Esophagus squamous epithelium (tissue), 4 donors: ENCODE results near the gene SKAP1.

Source experiments
- POLR2A ChIP-seq, 4 donors: fragments of 450-650 bp; IDR thresholded peaks; one replicate each; pipeline ENCODE4 v1.6.1; 2017; ENCODE audit warnings: antibody characterized with exemption in 4 of 4, mild to moderate bottlenecking in 4 of 4, moderate library complexity in 3 of 4
- TF ChIP-seq, protein P1 (sequence below), 6 experiments: fragments of 450-650 bp in 4 of 6; fragments of 200-600 bp in 2 of 6; sonication (generic) in 2 of 6; IDR thresholded peaks; one replicate each; pipeline ENCODE4 v1.5.1; 2016 to 2019; ENCODE audit warnings: antibody characterized with exemption in 6 of 6, mild to moderate bottlenecking in 4 of 6, moderate library complexity in 4 of 6

- no peak for TF ChIP-seq POLR2A (IDR thresholded peaks at IDR 0.05)
- TF ChIP-seq, protein P1, sequence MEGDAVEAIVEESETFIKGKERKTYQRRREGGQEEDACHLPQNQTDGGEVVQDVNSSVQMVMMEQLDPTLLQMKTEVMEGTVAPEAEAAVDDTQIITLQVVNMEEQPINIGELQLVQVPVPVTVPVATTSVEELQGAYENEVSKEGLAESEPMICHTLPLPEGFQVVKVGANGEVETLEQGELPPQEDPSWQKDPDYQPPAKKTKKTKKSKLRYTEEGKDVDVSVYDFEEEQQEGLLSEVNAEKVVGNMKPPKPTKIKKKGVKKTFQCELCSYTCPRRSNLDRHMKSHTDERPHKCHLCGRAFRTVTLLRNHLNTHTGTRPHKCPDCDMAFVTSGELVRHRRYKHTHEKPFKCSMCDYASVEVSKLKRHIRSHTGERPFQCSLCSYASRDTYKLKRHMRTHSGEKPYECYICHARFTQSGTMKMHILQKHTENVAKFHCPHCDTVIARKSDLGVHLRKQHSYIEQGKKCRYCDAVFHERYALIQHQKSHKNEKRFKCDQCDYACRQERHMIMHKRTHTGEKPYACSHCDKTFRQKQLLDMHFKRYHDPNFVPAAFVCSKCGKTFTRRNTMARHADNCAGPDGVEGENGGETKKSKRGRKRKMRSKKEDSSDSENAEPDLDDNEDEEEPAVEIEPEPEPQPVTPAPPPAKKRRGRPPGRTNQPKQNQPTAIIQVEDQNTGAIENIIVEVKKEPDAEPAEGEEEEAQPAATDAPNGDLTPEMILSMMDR (IDR thresholded peaks at IDR 0.05) = no peak
Observed at GRCh38 chr17:48433896-48434295, 3.9 kb upstream of the SKAP1 start.
